Activated T-cell treated with anti-CD3 and anti-CD28 coated beads, Interleukin-2, amount 50 U/mL, for 72 hours (primary cell): ENCODE results near the gene CHCHD4. TPM values are rescaled to one million over a fixed set of nuclear protein-coding genes. Genes with fewer than 3 reads are reported as not detected.
"Not testable (repeated sequence)": the region's sequence is repeated elsewhere in the genome, so short reads cannot be mapped to it uniquely, and the experiment has no call there.

Experiments used
- ATAC-seq, 2 donors: fragments of 150-1000 bp; cut with Tn5 transposase; replicated peaks in 1 of 2; 2 replicates each; pipeline ENCODE4 v1.10.0; 2021; ENCODE audit warnings: moderate library complexity in 2 of 2, mild to moderate bottlenecking in 1 of 2
- DNase-seq, 2 donors: peaks; one replicate each; pipeline ENCODE4 v3.0.0; 2021 to 2022; ENCODE audit warnings: mixed read lengths in 1 of 2
- H3K27ac Mint-ChIP-seq: one replicate; pipeline ENCODE4 v1.8.0; 2022; ENCODE audit warnings: mild to moderate bottlenecking, moderate library complexity, mixed read lengths
- H3K27me3 Mint-ChIP-seq: one replicate; pipeline ENCODE4 v1.8.0; 2022; ENCODE audit warnings: low read depth, mixed read lengths
- H3K36me3 Mint-ChIP-seq, 2 donors: one replicate each; pipeline ENCODE4 v1.8.0; 2022; ENCODE audit warnings: mixed read lengths in 2 of 2, mild to moderate bottlenecking in 1 of 2; ENCODE audit not compliant: insufficient read depth in 2 of 2
- H3K4me1 Mint-ChIP-seq: one replicate; pipeline ENCODE4 v1.8.0; 2022; ENCODE audit warnings: low read depth, mixed read lengths
- H3K4me3 Mint-ChIP-seq, 2 donors: one replicate each; pipeline ENCODE4 v1.8.0; 2022; ENCODE audit warnings: mild to moderate bottlenecking in 2 of 2, mixed read lengths in 2 of 2, moderate library complexity in 2 of 2
- H3K9me3 Mint-ChIP-seq, 2 donors: one replicate each; pipeline ENCODE4 v1.8.0; 2022; ENCODE audit warnings: mixed read lengths in 2 of 2
- total RNA-seq, 2 donors: library from RNA; stranded (reverse); gene quantifications; one replicate each; pipeline ENCODE4 v1.2.3, GENCODE V29; 2022

Gene CHCHD4
- total RNA-seq, 2 donors from 2014 or later = 14.7 to 15.6 TPM

- H3K27ac Mint-ChIP-seq = no peak overlapping the region
- peaks cover 7 to 12% of the 10 kb centered on the region in 2 donors for H3K9me3 Mint-ChIP-seq
- peaks cover 20% of the 10 kb centered on the region for H3K27me3 Mint-ChIP-seq
- peaks cover 14% of the 10 kb centered on the region for H3K4me1 Mint-ChIP-seq
- H3K36me3 Mint-ChIP-seq = peaks cover 5 to 10% of the 10 kb centered on the region in 2 donors
- H3K4me3 Mint-ChIP-seq = peak overlapping the region in 1 of 2 donors; percentile 2
- DNase-seq (peak in 1 of 2 donors; percentile 18), ATAC-seq (peak; percentile 92 to 94)
Measured at GRCh38 chr3:14082108-14082657, 42.5 kb downstream of the CHCHD4 start.

DNA sequence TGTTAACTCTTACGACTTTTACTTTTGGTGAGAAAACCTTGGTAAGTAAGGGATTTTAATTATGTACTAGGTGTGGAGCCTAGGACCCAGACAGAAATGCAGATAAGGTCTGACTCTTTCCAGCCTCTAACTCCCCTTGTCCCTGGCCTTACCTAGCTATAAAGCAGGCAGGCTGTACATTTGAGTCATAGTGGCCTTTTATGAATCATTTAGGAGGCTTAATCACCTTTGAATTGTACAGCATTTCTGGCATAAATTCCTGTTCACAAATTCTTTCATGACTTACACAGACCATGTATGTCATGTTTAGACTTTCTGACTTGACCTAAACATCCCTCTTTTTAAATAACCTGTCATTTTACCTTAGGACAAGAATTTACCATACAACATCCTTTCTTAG is 47.4 kb downstream of the CHCHD4 start:
- no peak overlapping the region for H3K27ac Mint-ChIP-seq
- peaks cover 8% of the 10 kb centered on the region for H3K4me1 Mint-ChIP-seq
- H3K4me3 Mint-ChIP-seq = no peak overlapping the region
- H3K9me3 Mint-ChIP-seq = peaks cover 6 to 10% of the 10 kb centered on the region in 2 donors
- H3K36me3 Mint-ChIP-seq = peaks cover 1 to 8% of the 10 kb centered on the region in 2 donors
- peaks cover 20% of the 10 kb centered on the region for H3K27me3 Mint-ChIP-seq
- no peak for DNase-seq
- ATAC-seq = peak; percentile 49 to 50

GRCh38 chr3:14075233-14075632 is 49.4 kb downstream of the CHCHD4 start:
- H3K4me1 Mint-ChIP-seq, H3K4me3 Mint-ChIP-seq, ATAC-seq, DNase-seq, H3K36me3 Mint-ChIP-seq, H3K27ac Mint-ChIP-seq, H3K9me3 Mint-ChIP-seq: not testable (repeated sequence)
- peaks cover 28% of the 10 kb centered on the region for H3K27me3 Mint-ChIP-seq

DNA sequence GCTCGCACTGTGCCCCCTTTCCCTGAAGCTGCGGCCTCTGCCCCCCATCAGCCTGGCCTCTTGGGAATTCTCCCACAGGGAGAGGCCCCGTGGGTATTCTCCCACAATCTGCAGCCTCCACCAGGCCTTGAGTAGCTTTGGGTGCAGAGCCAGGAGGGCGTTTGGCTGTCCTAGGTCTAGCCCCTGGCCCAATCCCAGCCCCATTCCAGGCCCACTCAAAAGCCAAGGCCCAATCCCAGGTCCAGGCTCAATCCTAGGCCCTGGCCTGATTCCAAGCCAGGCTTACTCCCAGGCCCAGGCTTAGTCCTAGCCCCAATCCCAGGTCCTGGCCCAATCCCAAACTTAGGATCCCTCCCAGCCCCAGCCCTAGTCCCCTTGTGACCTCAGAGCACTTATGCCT is 59.8 kb downstream of the CHCHD4 start:
- no peak overlapping the region for H3K27ac Mint-ChIP-seq

DNA sequence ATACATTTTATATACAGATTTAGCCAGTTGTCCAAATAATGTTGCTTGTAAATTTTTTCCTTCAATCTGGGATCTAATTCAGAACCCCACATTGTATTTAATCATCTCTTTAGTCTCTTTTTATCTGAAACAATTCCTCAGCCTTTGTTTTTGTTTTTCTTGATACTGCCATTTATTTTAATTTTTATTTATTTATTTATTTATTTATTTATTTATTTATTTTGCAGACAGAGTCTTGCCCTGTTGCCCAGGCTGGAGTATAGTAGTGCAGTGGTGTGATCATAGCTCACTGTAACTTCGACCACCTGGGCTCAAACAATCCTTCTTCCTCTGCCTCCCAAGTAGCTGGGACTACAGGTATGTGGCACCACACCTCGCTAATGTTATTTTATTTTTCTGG is 61.5 kb downstream of the CHCHD4 start:
- ATAC-seq = no peak
- DNase-seq = no peak
- Mint-ChIP-seq H3K4me3 (no peak overlapping the region), H3K36me3 (no peaks in the 10 kb centered on the region), H3K27ac (no peak overlapping the region), H3K27me3 (no peaks in the 10 kb centered on the region), H3K9me3 (peaks cover 0 to under 1% of the 10 kb centered on the region in 2 donors), H3K4me1 (no peaks in the 10 kb centered on the region)

More for the DNA sequence above, 59.8 kb downstream of the CHCHD4 start:
- H3K27me3 Mint-ChIP-seq = no peaks in the 10 kb centered on the region
- H3K9me3 Mint-ChIP-seq = no peaks in the 10 kb centered on the region
- DNase-seq (no peak), ATAC-seq (no peak)
- H3K4me1 Mint-ChIP-seq = no peaks in the 10 kb centered on the region
- H3K36me3 Mint-ChIP-seq = peaks cover 0 to 2% of the 10 kb centered on the region in 2 donors
- H3K4me3 Mint-ChIP-seq = no peak overlapping the region

Other genes with a start within 250 kb of the CHCHD4 start
- under 1 TPM in 1 of 2 donors, not detected in 1; 0.58 TPM for gene WNT7A, start 244.8 kb downstream of the CHCHD4 start, total RNA-seq
- gene TMEM43, start 182 bp upstream of the CHCHD4 start, total RNA-seq = 10 to 100 TPM; 38.4 to 39.9 TPM
- gene XPC, start 53.7 kb upstream of the CHCHD4 start, total RNA-seq = 10 to 100 TPM; 48.4 to 61.0 TPM
- gene LSM3, start 53.9 kb upstream of the CHCHD4 start, total RNA-seq = 10 to 100 TPM; 12.4 to 14.3 TPM